Fibroblast of skin of scalp (primary cell): ENCODE measurements around the gene MRPS27.
"Not testable (repeated sequence)": the region's sequence is repeated elsewhere in the genome, so short reads cannot be mapped to it uniquely, and the experiment has no call there.

Experiments
- DNase-seq: peaks from one replicate; pipeline ENCODE4 v3.0.0-alpha.2; 2013

The MRPS27 gene

GRCh38 chr5:72325566-72326305, 5.7 kb upstream of the MRPS27 start:
- DNase-seq = peak; percentile 52

GRCh38 chr5:72324189-72324825, 4.3 kb upstream of the MRPS27 start:
- no peak for DNase-seq

GRCh38 chr5:72319435-72319975, 535 bp downstream of the MRPS27 start:
- DNase-seq = not testable (repeated sequence)

GRCh38 chr5:72314571-72315172, 5.4 kb downstream of the MRPS27 start:
- peak; percentile 47 for DNase-seq

GRCh38 chr5:72313141-72313540, 6.9 kb downstream of the MRPS27 start:
- DNase-seq = no peak

GRCh38 chr5:72308853-72309191, 11.2 kb downstream of the MRPS27 start:
- DNase-seq = no peak

GRCh38 chr5:72307968-72308852, 11.8 kb downstream of the MRPS27 start:
- peak; percentile 98 for DNase-seq

- DNase-seq = no peak
These were observed 12.5 kb downstream of the MRPS27 start for GRCh38 chr5:72307573-72307967.

GRCh38 chr5:72305194-72306142, 14.6 kb downstream of the MRPS27 start:
- no peak for DNase-seq

- no peak for DNase-seq
These were observed 17.9 kb downstream of the MRPS27 start for GRCh38 chr5:72302171-72302570.

- no peak for DNase-seq
These were observed 18.5 kb downstream of the MRPS27 start for GRCh38 chr5:72301557-72301956.

- no peak for DNase-seq
These were observed 19.3 kb downstream of the MRPS27 start for GRCh38 chr5:72300590-72301339.

- DNase-seq = no peak
These were observed 21.3 kb downstream of the MRPS27 start for GRCh38 chr5:72298711-72299110.

- DNase-seq = peak; percentile 27
These were observed 21.9 kb downstream of the MRPS27 start for GRCh38 chr5:72298136-72298535.

GRCh38 chr5:72296256-72296655, 23.8 kb downstream of the MRPS27 start:
- no peak for DNase-seq

- DNase-seq = no peak
These were observed 24.5 kb downstream of the MRPS27 start for GRCh38 chr5:72295539-72295938.

- DNase-seq = no peak
These were observed 25.6 kb downstream of the MRPS27 start for GRCh38 chr5:72294473-72294872.

GRCh38 chr5:72293495-72294055, 26.5 kb downstream of the MRPS27 start:
- no peak for DNase-seq

- DNase-seq = no peak
These were observed 27.6 kb downstream of the MRPS27 start for GRCh38 chr5:72292411-72292810.

GRCh38 chr5:72291601-72292000, 28.4 kb downstream of the MRPS27 start:
- DNase-seq = no peak
